CD4-positive, alpha-beta T cell treated with Interleukin-4 for 4 hours (primary cell): ENCODE data around the gene SLC4A8.

Experiments
- DNase-seq: peaks from one replicate; pipeline ENCODE4 v3.0.0-alpha.2; 2020

The SLC4A8 gene

GRCh38 chr12:51395283-51396230 lies 29.1 kb upstream of the SLC4A8 start:
- DNase-seq, result peak; percentile 36

GRCh38 chr12:51397670-51398069 lies 27.0 kb upstream of the SLC4A8 start:
- no peak for DNase-seq

GRCh38 chr12:51399891-51400290 lies 24.7 kb upstream of the SLC4A8 start:
- no peak for DNase-seq

GRCh38 chr12:51401020-51401419 lies 23.6 kb upstream of the SLC4A8 start:
- DNase-seq, result no peak

- DNase-seq, result no peak
Observed at GRCh38 chr12:51401486-51401885, 23.1 kb upstream of the SLC4A8 start.

GRCh38 chr12:51401900-51402299 lies 22.7 kb upstream of the SLC4A8 start:
- no peak for DNase-seq

- DNase-seq, result no peak
Observed at GRCh38 chr12:51403159-51403558, 21.5 kb upstream of the SLC4A8 start.

- no peak for DNase-seq
Observed at GRCh38 chr12:51403681-51404136, 20.9 kb upstream of the SLC4A8 start.

GRCh38 chr12:51404627-51405026 lies 20.0 kb upstream of the SLC4A8 start:
- DNase-seq, result no peak

GRCh38 chr12:51405801-51406207 lies 18.8 kb upstream of the SLC4A8 start:
- DNase-seq, result no peak

GRCh38 chr12:51406290-51406689 lies 18.3 kb upstream of the SLC4A8 start:
- DNase-seq, result no peak

GRCh38 chr12:51406859-51407258 lies 17.8 kb upstream of the SLC4A8 start:
- no peak for DNase-seq

- DNase-seq, result no peak
Observed at GRCh38 chr12:51407604-51408003, 17.0 kb upstream of the SLC4A8 start.

GRCh38 chr12:51409846-51410245 lies 14.8 kb upstream of the SLC4A8 start:
- no peak for DNase-seq

GRCh38 chr12:51413149-51413548 lies 11.5 kb upstream of the SLC4A8 start:
- no peak for DNase-seq

- no peak for DNase-seq
Observed at GRCh38 chr12:51413791-51414190, 10.8 kb upstream of the SLC4A8 start.

- DNase-seq, result no peak
Observed at GRCh38 chr12:51415931-51416330, 8.7 kb upstream of the SLC4A8 start.

- DNase-seq, result no peak
Observed at GRCh38 chr12:51417826-51418225, 6.8 kb upstream of the SLC4A8 start.

- no peak for DNase-seq
Observed at GRCh38 chr12:51419425-51420193, 5.0 kb upstream of the SLC4A8 start.

GRCh38 chr12:51421266-51421884 lies 3.3 kb upstream of the SLC4A8 start:
- peak; percentile 33 for DNase-seq

- no peak for DNase-seq
Observed at GRCh38 chr12:51424094-51424661, 453 bp upstream of the SLC4A8 start.

GRCh38 chr12:51428256-51428655 lies 3.6 kb downstream of the SLC4A8 start:
- DNase-seq, result no peak

- no peak for DNase-seq
Observed at GRCh38 chr12:51429700-51430099, 5.1 kb downstream of the SLC4A8 start.
